PC-3 (cell line): ENCODE data around the gene FSTL3. TPM values are rescaled to one million over a fixed set of nuclear protein-coding genes. Genes with fewer than 3 reads are reported as not detected.
A peak's percentile ranks its signal among the peaks of the same experiment; 100 is the strongest.

Source experiments
- ATAC-seq: fragments of 200-7000 bp; cut with Tn5 transposase; 2 replicates; pipeline ENCODE4 v1.9.1; 2020; ENCODE audit warnings: mild to moderate bottlenecking, moderate library complexity
- BruUV-seq: library from RNA; stranded (reverse); fragments of 400-500 nt; replicated peaks from 2 replicates; lab custom pipeline; 2021; lab: Mats Ljungman, UMichigan
- CTCF ChIA-PET: fragments of 300-600 bp; sonication (Branson Sonifier 250); formaldehyde crosslinking; loops from one replicate; lab custom pipeline; 2022; ENCODE audit warnings: antibody characterized with exemption; lab: Charles Lee
- POLR2A ChIA-PET: fragments of 300-600 bp; sonication (Branson Sonifier 250); formaldehyde crosslinking; loops from one replicate; lab custom pipeline; 2022; ENCODE audit warnings: antibody characterized with exemption; ENCODE audit not compliant: unreplicated experiment; lab: Charles Lee
- DNase-seq: peaks from one replicate; pipeline ENCODE4 v3.0.0-alpha.2; 2015
- H2AFZ ChIP-seq: fragments of 300-600 bp; sonication (generic); 2 replicates; pipeline ENCODE4 v1.6.0; 2016; ENCODE audit warnings: antibody characterized with exemption, low read length
- H3F3A ChIP-seq: fragments of 300-600 bp; sonication (generic); one replicate; pipeline ENCODE4 v1.6.0; 2017; ENCODE audit warnings: antibody characterized with exemption, low read length, control low read depth, mild to moderate bottlenecking; ENCODE audit not compliant: unreplicated experiment
- H3K27ac ChIP-seq: fragments of 300-600 bp; sonication (generic); 2 replicates; pipeline ENCODE4 v1.5.1; 2016; ENCODE audit warnings: mild to moderate bottlenecking, low read length
- H3K27me3 ChIP-seq: fragments of 300-600 bp; sonication (generic); 2 replicates; pipeline ENCODE4 v1.6.1; 2016; ENCODE audit warnings: low read length, mixed read lengths
- H3K36me3 ChIP-seq: fragments of 300-600 bp; sonication (generic); 2 replicates; pipeline ENCODE4 v1.6.1; 2016; ENCODE audit warnings: low read depth, mixed run types, low read length, mixed read lengths
- H3K4me1 ChIP-seq: fragments of 300-600 bp; sonication (generic); 2 replicates; pipeline ENCODE4 v1.5.1; 2016; ENCODE audit warnings: low read length; ENCODE audit not compliant: insufficient read depth
- H3K4me2 ChIP-seq: fragments of 300-600 bp; sonication (generic); 2 replicates; pipeline ENCODE4 v1.6.0; 2016; ENCODE audit warnings: low read length
- H3K4me3 ChIP-seq: fragments of 300-600 bp; sonication (generic); 2 replicates; pipeline ENCODE4 v1.5.1; 2016; ENCODE audit warnings: mild to moderate bottlenecking, low read length, mixed read lengths
- H3K79me2 ChIP-seq: fragments of 300-600 bp; sonication (generic); 2 replicates; pipeline ENCODE4 v1.6.1; 2017; ENCODE audit warnings: low read length, mixed read lengths
- H3K9ac ChIP-seq: fragments of 300-600 bp; sonication (generic); 2 replicates; pipeline ENCODE4 v1.6.0; 2016; ENCODE audit warnings: mild to moderate bottlenecking, low read length
- H3K9me2 ChIP-seq: fragments of 300-600 bp; sonication (generic); replicated peaks from 2 replicates; pipeline ENCODE4 v1.6.1; 2016; ENCODE audit warnings: mixed run types, low read length, mixed read lengths
- H3K9me3 ChIP-seq: fragments of 300-600 bp; sonication (generic); 2 replicates; pipeline ENCODE4 v1.6.1; 2016; ENCODE audit warnings: low read length, mixed read lengths
- H4K20me1 ChIP-seq: fragments of 300-600 bp; sonication (generic); 2 replicates; pipeline ENCODE4 v1.6.1; 2016; ENCODE audit warnings: low read length, mixed read lengths
- EZH2 ChIP-seq: fragments of 300-600 bp; sonication (generic); IDR thresholded peaks from one replicate; pipeline ENCODE4 v1.6.1; 2017; ENCODE audit warnings: antibody characterized with exemption, mild to moderate bottlenecking, low read length; ENCODE audit not compliant: unreplicated experiment
- EZH2phosphoT487 ChIP-seq: fragments of 300-600 bp; sonication (generic); IDR thresholded peaks from 2 replicates; pipeline ENCODE4 v1.6.1; 2018; ENCODE audit warnings: mild to moderate bottlenecking, antibody characterized with exemption, low read length, borderline replicate concordance
- intact Hi-C: fragments of 100-400 bp; cut with micrococcal nuclease; formaldehyde crosslinking; loops from 2 replicates; pipeline ENCODE4 v1.9.0; 2023
- total RNA-seq: library from RNA; depleted of rRNA; stranded (reverse); fragments of >200 nt; gene quantifications from 2 replicates; pipeline ENCODE4 v1.2.3, GENCODE V29; 2014
- TF ChIP-seq, protein P1 (sequence below): fragments of 300-600 bp; sonication (generic); conservative IDR thresholded peaks from 2 replicates; pipeline ENCODE4 v1.5.1; 2017; ENCODE audit warnings: antibody characterized with exemption, low read depth, mild to moderate bottlenecking, low read length

FSTL3 gene
- total RNA-seq, 1 experiment from 2014 or later: 53.3 TPM

- Histone ChIP-seq H3K4me2 (no peak overlapping the region), H3K79me2 (no peaks in the 10 kb centered on the region), H3K27me3 (no peaks in the 10 kb centered on the region), H3K36me3 (no peaks in the 10 kb centered on the region), H2AFZ (no peak overlapping the region), H4K20me1 (no peaks in the 10 kb centered on the region), H3K4me3 (no peak overlapping the region), H3F3A (no peaks in the 10 kb centered on the region), H3K9me2 (no peaks in the 10 kb centered on the region), H3K9me3 (no peaks in the 10 kb centered on the region), H3K27ac (no peak overlapping the region), H3K9ac (no peak overlapping the region), H3K4me1 (no peaks in the 10 kb centered on the region)
- DNase-seq: peak; percentile 57
- intact Hi-C loops: no loop called here
- peak; percentile 58 for ATAC-seq
- TF ChIP-seq EZH2: no peak
- no TSS peak for BruUV-seq
- CTCF ChIA-PET: no interaction called here
- POLR2A ChIA-PET: no interaction called here
Measured at GRCh38 chr19:703651-704446, 27.7 kb downstream of the FSTL3 start.

DNA sequence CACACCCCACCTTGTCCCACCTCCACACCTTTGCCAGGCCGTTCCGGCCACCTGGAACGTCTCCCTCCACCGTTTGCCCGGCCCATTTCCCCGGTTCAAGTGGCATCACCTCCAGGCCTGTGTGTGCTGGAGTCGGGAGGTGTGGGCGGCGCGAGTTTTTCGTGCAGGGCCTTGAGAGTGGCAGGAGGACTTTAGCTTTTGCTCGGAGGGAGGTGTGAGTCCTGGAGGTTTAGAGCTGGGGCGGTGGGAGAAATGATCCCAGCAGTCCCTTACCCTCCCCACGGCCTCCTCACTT is 28.2 kb downstream of the FSTL3 start:
- no peaks in the 10 kb centered on the region for H3K9me2 ChIP-seq
- intact Hi-C loops: no loop called here
- no peaks in the 10 kb centered on the region for H3F3A ChIP-seq
- no peak overlapping the region for H3K27ac ChIP-seq
- H3K4me2 ChIP-seq: no peak overlapping the region
- H3K79me2 ChIP-seq: no peaks in the 10 kb centered on the region
- H3K9ac ChIP-seq: no peak overlapping the region
- ChIA-PET CTCF (no interaction called here), POLR2A (no interaction called here)
- H3K36me3 ChIP-seq: no peaks in the 10 kb centered on the region
- H2AFZ ChIP-seq: no peak overlapping the region
- H3K4me3 ChIP-seq: no peak overlapping the region
- BruUV-seq: no TSS peak
- DNase-seq (no peak), ATAC-seq (no peak)
- TF ChIP-seq EZH2: no peak
- TF ChIP-seq EZH2phosphoT487: no peak
- H4K20me1 ChIP-seq: no peaks in the 10 kb centered on the region
- H3K27me3 ChIP-seq: no peaks in the 10 kb centered on the region
- no peaks in the 10 kb centered on the region for H3K9me3 ChIP-seq
- no peaks in the 10 kb centered on the region for H3K4me1 ChIP-seq

DNA sequence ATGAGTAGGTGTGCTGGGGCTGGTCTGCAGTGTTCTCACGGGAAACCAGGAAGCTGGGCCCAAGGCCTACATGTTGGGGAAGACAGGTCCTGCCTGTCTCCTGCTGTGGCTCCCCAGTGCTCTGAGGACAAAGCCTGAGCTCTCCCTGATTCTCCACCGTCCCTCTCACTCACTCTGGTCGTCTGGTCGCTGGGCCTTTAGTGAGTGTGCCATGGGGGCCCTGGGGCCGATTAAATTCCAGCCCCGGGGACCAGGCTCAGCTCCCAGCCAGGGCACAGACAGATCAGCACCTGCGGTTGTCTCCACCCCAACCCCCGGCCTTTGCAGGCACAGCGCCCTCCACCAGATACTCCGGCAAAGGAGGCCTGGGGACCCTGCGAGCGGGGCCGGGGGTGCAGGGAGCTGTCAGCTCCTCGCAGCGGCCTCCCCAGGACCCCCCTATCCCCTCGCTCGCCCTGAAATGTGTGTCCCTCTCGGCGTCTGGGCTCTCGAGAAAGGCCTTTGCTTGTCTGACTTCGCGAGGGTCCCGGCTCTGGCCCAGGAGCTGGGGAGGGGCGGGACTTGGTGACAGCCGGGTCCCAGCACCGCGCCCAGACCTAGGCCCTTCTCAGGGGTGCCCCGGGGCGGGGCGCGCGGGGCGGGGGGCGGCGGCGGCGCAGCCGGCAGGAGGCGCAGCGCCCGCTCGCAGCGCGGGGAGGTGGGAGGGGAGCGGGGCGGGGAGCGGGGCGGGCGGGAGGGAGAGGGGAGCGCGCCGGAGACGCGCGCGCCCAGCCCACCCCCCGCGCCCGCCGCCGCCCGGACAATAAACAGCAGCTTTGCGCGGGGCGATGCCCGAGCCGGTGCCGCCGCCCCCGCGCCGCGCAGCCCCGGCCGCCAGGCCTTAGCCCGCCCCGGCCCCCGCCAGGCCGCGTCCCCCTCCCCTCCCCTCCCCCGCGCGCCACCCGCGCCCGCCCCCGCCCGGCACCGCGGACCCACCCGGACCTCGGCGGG is 32.3 kb downstream of the FSTL3 start, which contains the start of gene PALM:
Gene PALM, plus strand, starts transcription at position 782 of the 990 bp plus-strand sequence. CDS start 212 bp downstream, outside the sequence.
- no peaks in the 10 kb centered on the region for H3K4me1 ChIP-seq
- H3K27me3 ChIP-seq: no peaks in the 10 kb centered on the region
- TF ChIP-seq, protein P1, sequence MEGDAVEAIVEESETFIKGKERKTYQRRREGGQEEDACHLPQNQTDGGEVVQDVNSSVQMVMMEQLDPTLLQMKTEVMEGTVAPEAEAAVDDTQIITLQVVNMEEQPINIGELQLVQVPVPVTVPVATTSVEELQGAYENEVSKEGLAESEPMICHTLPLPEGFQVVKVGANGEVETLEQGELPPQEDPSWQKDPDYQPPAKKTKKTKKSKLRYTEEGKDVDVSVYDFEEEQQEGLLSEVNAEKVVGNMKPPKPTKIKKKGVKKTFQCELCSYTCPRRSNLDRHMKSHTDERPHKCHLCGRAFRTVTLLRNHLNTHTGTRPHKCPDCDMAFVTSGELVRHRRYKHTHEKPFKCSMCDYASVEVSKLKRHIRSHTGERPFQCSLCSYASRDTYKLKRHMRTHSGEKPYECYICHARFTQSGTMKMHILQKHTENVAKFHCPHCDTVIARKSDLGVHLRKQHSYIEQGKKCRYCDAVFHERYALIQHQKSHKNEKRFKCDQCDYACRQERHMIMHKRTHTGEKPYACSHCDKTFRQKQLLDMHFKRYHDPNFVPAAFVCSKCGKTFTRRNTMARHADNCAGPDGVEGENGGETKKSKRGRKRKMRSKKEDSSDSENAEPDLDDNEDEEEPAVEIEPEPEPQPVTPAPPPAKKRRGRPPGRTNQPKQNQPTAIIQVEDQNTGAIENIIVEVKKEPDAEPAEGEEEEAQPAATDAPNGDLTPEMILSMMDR: no peak
- intact Hi-C loops: no loop called here
- H3K9ac ChIP-seq: no peak within 1 kb of the TSS
- no peaks in the 10 kb centered on the region for H4K20me1 ChIP-seq
- peak within 1 kb of the TSS; percentile 65 for H3K4me3 ChIP-seq
- ChIA-PET POLR2A (no interaction called here), CTCF (interaction anchor here (0.6 kb wide), 1 partner anchor 76 kb away, joined by 3 read pairs; no protein-coding TSS in a partner anchor)
- no peak within 1 kb of the TSS for H3K27ac ChIP-seq
- no peaks in the 10 kb centered on the region for H3K9me2 ChIP-seq
- no TSS peak for BruUV-seq
- H3F3A ChIP-seq: no peaks in the 10 kb centered on the region
- DNase-seq: peak; percentile 15
- H3K79me2 ChIP-seq: no peaks in the 10 kb centered on the region
- H3K4me2 ChIP-seq: peak within 1 kb of the TSS; percentile 85
- H2AFZ ChIP-seq: peak within 1 kb of the TSS; percentile 67
- H3K9me3 ChIP-seq: no peaks in the 10 kb centered on the region
- H3K36me3 ChIP-seq: no peaks in the 10 kb centered on the region
- peak; percentile 51 for ATAC-seq
